SK-MEL-5 (cell line): ENCODE data around the gene TCF23. TPM values are rescaled to one million over a fixed set of nuclear protein-coding genes. Genes with fewer than 3 reads are reported as not detected.

Experiments used
- DNase-seq: peaks from one replicate; pipeline ENCODE4 v3.0.0-alpha.2; 2016; ENCODE audit warnings: low read depth, low spot score
- in situ Hi-C: cut with HindIII; loops from 2 replicates; pipeline ENCODE4 v1.10.0; 2016; ENCODE audit warnings: low sequenced_read_pairs, high pct_unique_total_duplicates, low pct_unique_long_range_greater_than_20kb
- total RNA-seq: library from RNA; depleted of rRNA; stranded (reverse); fragments of >200 nt; shearing (Covaris generic); gene quantifications from 2 replicates; pipeline ENCODE4 v1.2.3, GENCODE V29; 2014; rRNA removed

TCF23 gene
- total RNA-seq, 1 experiment from 2014 or later = not detected

- in situ Hi-C loops = no loop called here
- DNase-seq = no peak
These were observed 52.9 kb downstream of the TCF23 start for GRCh38 chr2:27201675-27202074.

DNA sequence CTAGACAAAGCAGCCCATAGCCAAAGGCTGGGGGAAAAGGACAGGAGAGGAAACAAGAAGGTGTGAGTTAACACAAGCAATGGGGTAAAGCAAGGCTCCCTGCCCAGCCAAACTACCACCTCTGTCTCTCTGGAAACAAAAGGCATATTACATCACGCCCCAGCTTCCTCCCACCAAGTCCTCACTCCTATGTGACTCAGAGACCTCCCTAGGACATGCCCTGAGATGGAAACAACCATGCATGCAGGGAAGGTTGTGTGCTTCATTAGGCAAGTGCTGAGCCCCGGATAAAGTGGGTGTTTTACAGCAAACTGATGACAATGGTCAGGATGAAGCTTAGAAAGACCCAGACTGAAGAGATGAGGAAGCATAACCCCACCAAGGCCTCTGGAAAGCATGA, 54.0 kb downstream of the TCF23 start:
- in situ Hi-C loops = no loop called here
- DNase-seq = no peak

- no peak for DNase-seq
- in situ Hi-C loops = no loop called here
These were observed 54.9 kb downstream of the TCF23 start for GRCh38 chr2:27203741-27204140.

DNA sequence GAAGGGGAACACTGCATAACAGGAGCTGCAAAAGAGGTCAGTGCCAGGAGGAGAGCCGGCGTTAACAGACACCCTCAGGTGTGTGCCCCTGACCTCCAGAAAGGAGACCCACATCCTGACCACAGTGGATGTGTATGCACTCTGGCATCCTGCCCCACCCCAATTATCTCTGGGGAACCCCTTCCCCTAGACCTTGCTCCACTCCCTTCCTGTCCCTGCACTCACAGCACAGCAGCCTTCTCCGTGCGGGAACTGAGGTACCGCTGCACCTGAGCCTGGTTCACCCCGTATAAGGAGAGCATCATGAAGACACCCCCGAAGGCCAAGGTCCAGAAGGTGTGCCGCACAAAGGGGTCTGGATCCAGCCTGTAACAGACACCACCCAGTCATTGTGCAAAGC, 55.8 kb downstream of the TCF23 start:
- no peak for DNase-seq
- in situ Hi-C loops = no loop called here

GRCh38 chr2:27205206-27205605, 56.4 kb downstream of the TCF23 start:
- no peak for DNase-seq
- in situ Hi-C loops = no loop called here

DNA sequence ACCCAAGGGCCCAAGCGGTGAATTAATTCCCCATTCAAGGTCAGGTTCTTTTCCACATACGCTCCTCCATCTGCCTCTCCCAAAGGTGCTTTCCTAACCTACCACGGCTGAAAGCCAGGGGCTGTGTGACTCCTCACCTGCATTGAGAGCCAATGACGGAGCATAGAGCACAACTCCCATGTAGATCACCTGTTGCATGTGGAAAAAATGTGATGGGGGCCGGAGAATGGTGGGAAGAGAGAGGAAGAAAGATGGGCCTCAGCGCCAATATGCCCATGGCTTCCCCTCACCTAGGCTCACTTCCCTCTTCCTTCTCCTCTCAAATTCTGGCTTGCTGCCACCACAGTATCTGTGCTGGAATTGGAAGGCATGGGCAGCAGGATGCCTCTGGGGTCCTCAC, 57.5 kb downstream of the TCF23 start:
- in situ Hi-C loops = no loop called here

More for the DNA sequence above, 57.5 kb downstream of the TCF23 start:
- no peak for DNase-seq

Other genes with a start within 250 kb of the TCF23 start
- gene MAPRE3, start 178.4 kb upstream of the TCF23 start, total RNA-seq = 3.5 and 4.0 TPM in 2 replicates
- gene TMEM214, start 116.0 kb upstream of the TCF23 start, total RNA-seq = 76.8 and 88.5 TPM in 2 replicates
- 30.7 and 32.1 TPM in 2 replicates for gene AGBL5, start 97.3 kb upstream of the TCF23 start, total RNA-seq
- 408 and 444 TPM in 2 replicates for gene OST4, start 77.3 kb upstream of the TCF23 start, total RNA-seq
- 0.11 and 0.71 TPM in 2 replicates for gene EMILIN1, start 70.4 kb upstream of the TCF23 start, total RNA-seq
- gene KHK, start 62.2 kb upstream of the TCF23 start, total RNA-seq = 3.0 and 3.2 TPM in 2 replicates
- gene CGREF1, start 29.9 kb upstream of the TCF23 start, total RNA-seq = 20.4 and 22.3 TPM in 2 replicates
- 1.1 and 1.5 TPM in 2 replicates for gene ABHD1, start 25.2 kb upstream of the TCF23 start, total RNA-seq
- gene PREB, start 14.4 kb upstream of the TCF23 start, total RNA-seq = 95.3 and 98.1 TPM in 2 replicates
- gene PRR30, start 9.6 kb upstream of the TCF23 start, total RNA-seq = not detected in 2 replicates
- gene ATRAID, start 63.0 kb downstream of the TCF23 start, total RNA-seq = 372 and 405 TPM in 2 replicates
- gene SLC5A6, start 63.3 kb downstream of the TCF23 start, total RNA-seq = 87.1 and 89.2 TPM in 2 replicates
- 37.0 and 38.3 TPM in 2 replicates for gene CAD, start 68.4 kb downstream of the TCF23 start, total RNA-seq
- 0.24 and 1.2 TPM in 2 replicates for gene SLC30A3, start 114.0 kb downstream of the TCF23 start, total RNA-seq
- gene DNAJC5G, start 126.4 kb downstream of the TCF23 start, total RNA-seq = not detected in 2 replicates
- not detected in 2 replicates for gene TRIM54, start 133.4 kb downstream of the TCF23 start, total RNA-seq
- 2.3 and 6.0 TPM in 2 replicates for gene UCN, start 159.4 kb downstream of the TCF23 start, total RNA-seq
- 268 and 286 TPM in 2 replicates for gene MPV17, start 174.1 kb downstream of the TCF23 start, total RNA-seq
- 99.9 and 100.0 TPM in 2 replicates for gene GTF3C2, start 207.8 kb downstream of the TCF23 start, total RNA-seq
- gene EIF2B4, start 221.3 kb downstream of the TCF23 start, total RNA-seq = 32.8 and 36.9 TPM in 2 replicates
- 229 and 234 TPM in 2 replicates for gene SNX17, start 221.6 kb downstream of the TCF23 start, total RNA-seq
- gene ZNF513, start 231.7 kb downstream of the TCF23 start, total RNA-seq = 9.3 and 10.1 TPM in 2 replicates